ENCODE results near the gene SUZ12. TPM values are rescaled to one million over a fixed set of nuclear protein-coding genes. Genes with fewer than 3 reads are reported as not detected.
A peak's percentile ranks its signal among the peaks of the same experiment; 100 is the strongest.

Gene SUZ12
- total and polyA plus RNA-seq, 2 of the 4 experiments (the other 2 are of a cell fraction), result 12.2 to 12.3 TPM

GRCh38 chr17:31907342-31907962 is 29.4 kb upstream of the SUZ12 start:
- peak; percentile 54 for ATAC-seq (ENCODE audit: low read depth)
- BruUV-seq (replicated peaks), result no TSS peak
- Histone ChIP-seq H4K20me1 (ENCODE audit: insufficient read depth, low read length) (no peaks in the 10 kb centered on the region), H3K56ac (ENCODE audit: extremely low read depth, insufficient read depth, low read length) (no peak overlapping the region), H3K4me3 (ENCODE audit: insufficient read depth, low read depth, low read length) (no peak overlapping the region), H2BK20ac (ENCODE audit: low read depth, low read length) (no peak overlapping the region), H2AFZ (replicated peaks; ENCODE audit: low read length, poor library complexity) (peak overlapping the region; percentile 64), H3K4me1 (ENCODE audit: control insufficient read depth, insufficient read depth, low read length) (peaks cover 2% of the 10 kb centered on the region; the same call in 1 of the 2 replicates), H3K27me3 (ENCODE audit: control insufficient read depth, insufficient read depth, low read length) (no peaks in the 10 kb centered on the region; the same call in 1 of the 2 replicates), H3K18ac (ENCODE audit: low read depth, low read length) (no peak overlapping the region), H4K91ac (ENCODE audit: insufficient read depth, low read depth, low read length) (no peak overlapping the region), H4K5ac (ENCODE audit: low read depth, low read length) (no peak overlapping the region), H2AK9ac (replicated peaks; ENCODE audit: low read depth, low read length, poor library complexity) (no peak overlapping the region), H2BK15ac (ENCODE audit: low read depth, low read length) (no peak overlapping the region), H3K9ac (ENCODE audit: low read depth, low read length) (no peak overlapping the region), H4K8ac (ENCODE audit: low read depth in 2 of 2, low read length in 2 of 2) (no peak overlapping the region), H3K4ac (ENCODE audit: low read depth, low read length) (no peak overlapping the region), H3K9me3 (ENCODE audit: control insufficient read depth, insufficient read depth, low read length) (no peaks in the 10 kb centered on the region), H3K79me1 (ENCODE audit: low read depth in 1 of 2, low read length in 2 of 2) (no peaks in the 10 kb centered on the region), H3K4me2 (ENCODE audit: low read depth, low read length) (peak overlapping the region; percentile 58), H3K9me1 (ENCODE audit: insufficient read depth, low read length) (no peaks in the 10 kb centered on the region), H3K14ac (replicated peaks; ENCODE audit: low read depth, low read length) (no peak overlapping the region), H3K27ac (ENCODE audit: insufficient read depth, low read length) (no peak overlapping the region), H3K36me3 (ENCODE audit: control insufficient read depth, insufficient read depth, low read length) (no peaks in the 10 kb centered on the region), H3K23ac (ENCODE audit: low read depth, low read length) (no peak overlapping the region), H2BK5ac (ENCODE audit: low read depth, low read length, poor library complexity, severe bottlenecking) (no peak overlapping the region), H2AK5ac (ENCODE audit: low read depth, low read length) (no peak overlapping the region), H2BK120ac (ENCODE audit: low read depth, low read length) (no peak overlapping the region)
- POLR2A ChIA-PET (ENCODE audit: unreplicated experiment), result no interaction called here
- TF ChIP-seq SMC3 (IDR thresholded peaks at IDR 0.05; ENCODE audit: low read depth, low read length) (no peak), RCOR1 (IDR thresholded peaks at IDR 0.05; ENCODE audit: insufficient replicate concordance, low read length) (no peak), USF2 (IDR thresholded peaks at IDR 0.05; ENCODE audit: low read depth, low read length) (no peak), MXI1 (IDR thresholded peaks at IDR 0.05; ENCODE audit: borderline replicate concordance, low read depth, low read length) (no peak), FOS (IDR thresholded peaks at IDR 0.05; ENCODE audit: low read depth, low read length) (no peak), MAZ (IDR thresholded peaks at IDR 0.05; ENCODE audit: borderline replicate concordance, low read depth, low read length) (no peak), RAD21 (IDR thresholded peaks at IDR 0.05; ENCODE audit: low read length) (no peak), ELK1 (IDR thresholded peaks at IDR 0.05; ENCODE audit: borderline replicate concordance, low read depth, low read length) (no peak), MAFK (IDR thresholded peaks at IDR 0.05; ENCODE audit: low read depth, low read length) (no peak), RFX5 (IDR thresholded peaks at IDR 0.05; ENCODE audit: low read depth, low read length) (no peak), CEBPB (IDR thresholded peaks at IDR 0.05; ENCODE audit: low read depth, low read length) (no peak), CTCF (conservative IDR thresholded peaks at IDR 0.05; ENCODE audit: low read depth, low read length) (no peak), BHLHE40 (IDR thresholded peaks at IDR 0.05; ENCODE audit: low read depth, low read length) (no peak)
- CTCF ChIA-PET, result interaction anchor here (0.6 kb wide), 1 partner anchor 311 kb away, joined by 3 read pairs; no protein-coding TSS in a partner anchor
- intact Hi-C loops (cut with micrococcal nuclease) (no loop called here), dilution Hi-C loops (cut with HindIII; ENCODE audit: low sequenced_read_pairs, unreplicated experiment) (no loop called here), in situ Hi-C loops (cut with MboI; ENCODE audit: low sequenced_read_pairs) (no loop called here)
- 17% methylated on average over 3 of the region's 7 CpGs; no CpG with 5 or more reads in 1 of the 2 experiments for WGBS, 2 experiments (ENCODE audit: extremely low coverage in 2 of 2, insufficient read length in 1 of 2)
- DNase-seq, result peak; percentile 70

Measured in IMR-90 (cell line).